Inferior parietal cortex (tissue), 1 donor: ENCODE measurements around the gene IL17REL.

Experiments
- DNase-seq: peaks from one replicate; pipeline ENCODE4 v3.0.0-alpha.2; 2016; ENCODE audit errors: extremely low spot score

The IL17REL gene

DNA sequence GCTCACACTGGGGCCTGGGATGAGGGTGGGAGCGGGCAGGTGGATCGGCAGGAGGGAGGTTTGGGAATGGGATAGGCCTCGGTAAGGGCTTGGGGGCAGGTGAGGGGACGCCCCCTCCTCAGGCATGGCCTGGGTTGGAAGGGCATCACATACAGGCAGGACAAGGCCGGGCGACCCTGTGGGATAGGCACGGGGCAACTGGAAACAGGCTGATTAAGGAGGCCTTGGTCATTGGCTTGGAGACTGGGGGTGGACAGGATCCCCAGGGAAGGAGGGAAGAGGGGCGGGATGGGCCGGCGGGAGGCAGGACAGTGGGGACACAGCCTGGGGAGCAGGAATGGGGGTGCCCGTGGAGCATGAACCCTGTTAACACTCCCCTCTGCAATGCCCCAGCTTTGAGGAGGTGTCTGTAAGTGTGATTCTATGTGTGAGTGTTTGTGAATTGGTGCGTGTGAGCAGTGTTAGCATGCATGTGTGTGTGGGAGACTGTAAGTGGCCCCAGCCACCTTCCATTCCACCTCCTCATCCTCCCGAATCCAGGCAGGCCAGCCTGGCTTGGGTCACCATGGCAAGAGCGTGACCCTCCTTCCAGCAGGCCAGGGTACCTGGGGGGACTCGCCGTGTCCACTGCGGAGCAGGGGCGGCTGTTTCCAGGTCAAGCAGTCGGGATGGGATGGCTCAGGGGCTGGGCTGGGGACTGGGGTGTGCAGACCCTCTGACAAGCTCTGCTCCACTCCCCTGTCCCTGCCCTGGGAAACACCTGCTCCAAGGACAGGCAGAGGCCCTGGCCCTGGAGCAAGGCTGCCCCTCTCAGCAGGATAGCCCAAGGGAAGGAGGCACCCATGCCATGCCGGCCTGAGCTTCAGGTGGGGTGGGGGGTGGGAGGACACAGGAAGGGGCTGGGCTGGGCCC, 55.4 kb downstream of the IL17REL start:
- DNase-seq: no peak

DNA sequence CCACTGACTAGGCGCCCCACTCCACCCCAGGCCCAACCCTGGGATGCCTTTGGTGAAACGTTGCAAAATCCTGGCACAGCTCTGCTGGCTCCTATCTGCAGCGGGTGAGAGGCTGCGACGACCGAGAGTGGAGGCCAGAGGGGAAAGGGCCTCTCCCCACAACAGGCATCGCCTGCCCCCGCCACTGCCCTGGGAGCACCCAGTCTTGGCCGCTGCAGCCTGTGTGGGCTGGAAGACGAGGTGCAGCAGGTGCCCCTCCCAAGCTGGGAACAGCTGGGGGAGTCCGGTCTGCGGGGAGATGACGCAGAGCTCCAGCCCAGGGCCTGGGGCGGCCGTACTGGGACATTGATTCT, 56.2 kb downstream of the IL17REL start:
- DNase-seq: no peak

DNA sequence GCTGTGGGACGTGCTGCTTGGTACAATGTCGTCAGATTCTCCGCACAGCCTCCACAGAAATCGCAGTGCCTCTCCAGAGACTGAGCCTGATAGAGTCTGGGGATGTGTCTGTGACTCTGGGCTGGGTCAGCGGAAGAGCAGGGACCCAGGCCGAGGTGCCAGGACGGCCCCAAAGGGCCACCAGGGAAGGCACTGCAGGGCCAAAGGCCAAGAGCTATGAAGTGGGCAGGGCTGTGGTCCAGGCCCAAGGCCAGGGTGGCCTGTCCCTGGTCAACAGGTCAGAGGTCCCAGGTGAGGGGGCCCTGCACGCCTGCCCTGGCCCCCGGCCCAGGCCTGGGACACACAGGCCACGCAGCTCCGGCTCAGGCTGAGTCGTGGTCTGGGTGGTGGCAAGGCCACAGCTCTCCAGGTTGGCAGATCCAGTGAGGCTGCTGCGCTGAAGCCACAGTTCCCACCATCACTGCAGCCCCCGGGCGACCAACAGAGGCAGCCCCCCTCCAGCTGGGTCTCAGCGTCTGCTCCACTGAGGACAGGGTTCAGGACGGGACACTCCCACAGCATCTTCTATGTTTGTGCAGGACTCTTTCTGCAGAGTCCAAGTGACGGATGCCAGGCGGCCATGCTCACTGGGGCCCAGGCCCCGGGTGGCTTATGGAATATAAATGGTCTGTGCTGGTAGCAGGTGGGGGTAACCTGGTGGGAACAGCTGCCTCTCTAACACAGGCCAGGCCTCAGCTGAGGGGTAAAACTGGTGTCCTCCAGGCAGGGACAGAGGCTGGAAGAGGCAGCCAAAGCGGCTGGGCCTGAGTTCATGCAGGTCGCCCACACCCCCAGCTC, 56.8 kb downstream of the IL17REL start:
- DNase-seq: no peak

DNA sequence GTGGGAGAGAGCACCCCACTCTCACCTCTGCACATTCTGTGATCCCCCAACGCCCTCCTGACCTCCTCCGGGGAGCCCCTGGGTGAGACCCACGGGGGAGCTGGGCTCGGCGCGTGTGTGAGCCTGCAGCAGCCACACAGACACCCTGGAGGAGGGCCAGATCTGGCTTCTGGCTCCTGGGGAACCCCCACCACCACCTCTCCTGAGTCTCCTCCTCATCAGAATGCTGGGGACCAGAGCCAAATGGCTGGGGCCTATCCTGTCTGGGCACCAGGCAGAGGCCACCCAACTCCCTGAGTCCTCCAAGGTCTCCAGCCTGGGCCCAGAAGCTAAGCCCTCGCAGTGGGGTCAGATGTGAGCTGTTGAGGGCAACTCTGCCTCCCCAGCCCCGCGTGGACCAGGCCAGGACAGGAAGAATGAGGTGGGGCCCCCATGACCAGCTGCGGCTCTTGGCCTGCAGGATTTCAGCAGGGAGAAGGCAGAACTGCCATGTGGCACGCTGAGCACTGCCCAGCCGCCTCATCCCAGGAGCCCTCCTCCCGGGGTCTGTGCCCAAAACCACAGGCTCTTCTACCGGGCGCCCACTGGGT, 57.5 kb downstream of the IL17REL start:
- no peak for DNase-seq

DNA sequence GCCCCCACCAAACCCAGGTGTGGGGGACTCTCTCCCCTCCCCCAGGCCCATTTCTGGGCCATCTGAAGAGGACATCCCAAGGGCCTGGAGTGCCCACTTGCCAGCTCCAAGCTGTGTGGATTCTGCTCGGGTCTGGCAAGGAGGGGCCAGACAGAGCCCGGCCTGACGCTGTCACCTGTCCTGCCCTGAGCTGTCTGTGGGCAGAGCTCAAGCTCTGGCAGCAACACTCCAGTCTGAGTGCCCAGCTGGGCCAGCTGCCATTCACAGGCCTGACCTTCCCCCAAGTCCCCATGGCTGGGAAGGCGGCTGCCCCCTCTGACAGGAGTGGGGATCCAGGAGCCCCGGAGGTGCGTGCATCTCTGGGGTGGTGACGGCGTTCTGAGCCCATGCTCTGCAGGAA, 58.2 kb downstream of the IL17REL start:
- no peak for DNase-seq

GRCh38 chr22:49953680-49954344, 58.8 kb downstream of the IL17REL start:
- no peak for DNase-seq

DNA sequence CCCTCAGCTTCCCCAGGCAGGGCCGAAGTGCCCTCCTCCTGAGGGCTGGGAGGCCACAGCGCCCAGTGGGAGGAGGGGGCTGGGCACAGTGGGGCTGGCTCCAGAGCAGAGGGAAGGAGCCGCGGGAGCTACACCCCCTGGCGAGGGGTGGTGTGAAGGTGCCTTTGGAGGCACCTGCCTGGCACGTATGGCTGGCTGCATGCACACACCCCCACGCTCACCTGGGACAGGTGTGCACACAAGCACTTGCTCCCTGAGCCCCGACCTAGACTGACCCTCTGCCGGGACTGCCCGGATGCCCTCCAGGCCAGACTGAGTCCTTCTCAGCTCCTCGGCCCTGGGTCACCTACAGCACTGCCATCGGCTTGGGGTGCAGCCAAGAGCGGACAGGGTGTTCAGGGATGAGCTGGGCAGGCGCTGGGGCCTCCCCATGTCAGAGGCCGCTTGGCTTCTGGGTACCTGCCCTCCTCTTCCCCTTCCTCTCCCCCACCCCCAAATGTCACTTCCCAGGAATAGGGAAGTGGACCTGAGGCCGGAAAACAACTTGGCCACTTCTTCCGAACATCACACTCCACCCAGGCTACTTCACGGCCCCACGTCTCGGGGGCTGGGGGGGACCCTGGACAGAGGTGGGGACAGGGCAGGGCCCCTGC, 59.4 kb downstream of the IL17REL start:
- DNase-seq: no peak

DNA sequence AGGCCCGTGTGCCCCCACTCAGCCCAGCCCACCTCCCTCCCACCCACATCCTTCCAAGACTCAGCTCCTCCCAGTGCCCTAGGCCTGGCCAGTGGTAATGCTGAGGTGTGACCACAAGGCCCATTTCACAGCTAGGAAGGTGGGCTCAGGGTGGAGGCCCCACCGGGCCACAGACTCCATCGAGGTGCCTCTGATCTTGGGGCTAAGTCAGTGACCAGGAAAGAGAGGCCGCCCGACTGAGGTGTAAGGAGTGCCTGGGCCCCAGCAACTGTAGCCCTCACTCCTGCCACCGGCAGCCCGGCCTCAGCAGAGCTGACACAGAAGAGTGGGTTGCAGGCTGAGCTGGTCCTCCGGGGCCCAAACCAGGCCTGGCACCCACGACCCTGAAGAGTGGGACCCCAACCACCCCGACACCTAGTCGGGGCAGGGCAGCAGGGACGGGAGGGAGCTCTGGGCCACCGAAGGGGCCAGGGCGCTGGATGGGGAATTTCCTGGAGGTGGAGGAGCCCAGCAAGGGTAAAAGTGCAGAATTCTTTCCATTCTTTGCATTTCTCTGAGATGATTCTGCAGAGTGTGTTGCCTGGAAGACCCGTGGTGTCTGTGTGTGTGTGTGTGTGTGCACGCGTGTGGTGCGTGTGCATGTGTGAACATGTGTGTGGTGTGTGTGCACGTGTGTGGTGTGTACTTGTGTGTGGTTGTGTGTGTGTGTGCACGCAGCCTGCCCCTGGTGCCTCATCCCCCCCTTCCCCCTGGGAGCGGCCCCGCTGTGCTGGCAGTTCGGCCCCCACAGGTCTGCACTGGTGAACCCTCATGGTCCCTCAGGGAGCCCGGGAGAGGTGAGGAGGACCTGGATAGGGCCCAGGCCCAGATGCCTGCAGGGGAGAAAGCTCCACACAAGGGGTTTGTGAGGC, 60.3 kb downstream of the IL17REL start:
- DNase-seq: no peak

- DNase-seq: no peak
Measured at GRCh38 chr22:49951678-49951985, 60.9 kb downstream of the IL17REL start.

DNA sequence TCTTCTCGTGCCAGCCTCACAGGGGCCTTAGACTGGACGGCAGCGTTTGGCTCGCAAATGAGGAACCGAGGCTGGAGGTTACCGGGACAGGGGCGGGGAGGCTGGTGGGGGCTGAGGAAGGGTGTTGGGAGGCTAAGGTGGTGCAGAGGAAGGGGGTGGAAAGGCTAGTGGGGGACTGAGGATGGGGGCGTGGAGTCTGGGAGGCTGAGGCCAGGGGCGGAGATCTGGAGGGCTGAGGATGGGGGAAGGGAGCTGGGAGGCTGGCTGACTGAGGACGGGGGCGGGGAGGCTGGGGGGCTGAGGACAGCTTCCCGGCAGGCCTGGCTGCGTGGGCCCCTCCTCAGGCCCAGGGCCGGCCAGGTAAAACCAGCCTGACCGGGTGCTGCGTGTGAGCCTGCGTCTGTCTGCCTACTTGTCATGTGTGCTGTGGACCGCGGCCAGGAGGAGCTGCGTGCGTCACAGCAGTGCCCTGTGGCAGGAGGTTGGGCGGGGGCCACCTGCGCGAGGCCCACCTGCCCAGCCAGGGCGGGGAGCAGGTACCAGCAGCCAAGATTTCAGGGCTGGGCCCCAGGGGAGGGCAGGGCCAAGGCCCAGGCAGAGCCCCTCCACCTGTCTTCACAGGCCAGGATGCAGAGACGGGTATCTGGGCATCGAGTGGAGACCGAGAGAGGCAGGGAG, 61.4 kb downstream of the IL17REL start:
- no peak for DNase-seq

DNA sequence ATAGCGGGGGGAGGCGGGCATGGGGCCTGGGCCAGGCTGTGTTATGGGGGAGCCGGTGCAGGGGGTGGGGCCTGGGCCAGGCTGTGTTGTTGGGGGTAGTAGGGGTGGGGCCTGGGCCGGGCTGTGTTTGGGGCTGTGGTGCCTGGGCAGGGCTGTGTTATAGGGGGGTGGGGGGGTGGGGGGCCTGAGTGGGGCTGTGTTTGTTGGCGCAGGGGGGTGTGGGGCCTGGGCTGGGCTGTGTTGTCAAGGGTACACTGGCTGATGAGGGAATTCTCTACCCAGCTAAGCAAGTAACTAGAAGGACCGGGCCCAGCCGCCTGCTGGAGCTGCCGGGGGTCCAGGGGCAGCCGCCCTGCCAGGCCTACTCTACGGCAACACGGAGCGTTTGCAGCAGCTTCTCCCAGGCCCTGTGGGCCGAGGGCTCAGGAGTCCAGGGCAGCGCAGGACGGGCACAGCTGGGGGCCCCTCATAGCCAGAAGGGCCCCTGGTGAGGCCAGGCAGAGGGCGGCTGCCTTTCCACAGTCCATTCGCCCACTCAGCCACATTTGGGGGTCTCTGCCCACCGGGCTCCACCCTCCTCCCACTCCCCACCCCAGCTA, 62.1 kb downstream of the IL17REL start:
- no peak for DNase-seq

DNA sequence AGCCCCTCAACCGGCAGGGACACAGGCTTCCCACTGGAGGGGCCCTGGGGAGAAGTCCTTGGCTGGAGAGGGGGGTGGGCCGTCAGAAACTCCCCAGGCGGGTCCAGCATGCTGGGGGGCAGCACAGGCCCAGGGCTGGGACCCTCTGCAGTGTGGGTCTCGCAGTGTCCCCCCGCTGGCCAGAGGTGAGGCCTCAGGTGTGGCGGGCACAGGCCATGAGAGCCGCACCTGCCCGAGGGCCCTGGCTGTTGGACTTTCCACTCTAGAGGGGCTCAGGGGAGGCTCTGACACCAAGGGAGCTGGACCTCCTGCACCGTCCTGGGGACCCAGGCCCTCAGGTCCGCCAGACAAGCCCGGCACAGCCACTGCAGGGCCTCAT, 62.7 kb downstream of the IL17REL start:
- DNase-seq: no peak

GRCh38 chr22:49948958-49949913, 63.3 kb downstream of the IL17REL start:
- DNase-seq: no peak

GRCh38 chr22:49948116-49948957, 64.2 kb downstream of the IL17REL start:
- no peak for DNase-seq

DNA sequence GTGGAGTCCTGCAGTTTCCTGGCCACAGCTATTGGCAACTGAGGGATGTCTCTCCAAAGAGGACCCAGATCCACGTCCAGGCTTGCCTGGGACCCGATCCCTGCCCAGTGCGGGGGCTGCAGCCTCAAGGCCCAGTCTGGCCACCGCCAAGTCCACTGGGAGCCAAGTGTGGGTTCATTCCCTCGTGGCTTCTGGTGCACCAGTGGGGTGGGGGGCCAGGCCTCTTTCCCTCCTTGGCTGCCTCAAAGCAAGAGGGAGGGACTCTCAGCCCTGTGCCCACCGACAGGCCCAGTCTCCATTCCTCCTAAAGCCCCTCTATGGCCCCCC, 65.3 kb downstream of the IL17REL start:
- no peak for DNase-seq

DNA sequence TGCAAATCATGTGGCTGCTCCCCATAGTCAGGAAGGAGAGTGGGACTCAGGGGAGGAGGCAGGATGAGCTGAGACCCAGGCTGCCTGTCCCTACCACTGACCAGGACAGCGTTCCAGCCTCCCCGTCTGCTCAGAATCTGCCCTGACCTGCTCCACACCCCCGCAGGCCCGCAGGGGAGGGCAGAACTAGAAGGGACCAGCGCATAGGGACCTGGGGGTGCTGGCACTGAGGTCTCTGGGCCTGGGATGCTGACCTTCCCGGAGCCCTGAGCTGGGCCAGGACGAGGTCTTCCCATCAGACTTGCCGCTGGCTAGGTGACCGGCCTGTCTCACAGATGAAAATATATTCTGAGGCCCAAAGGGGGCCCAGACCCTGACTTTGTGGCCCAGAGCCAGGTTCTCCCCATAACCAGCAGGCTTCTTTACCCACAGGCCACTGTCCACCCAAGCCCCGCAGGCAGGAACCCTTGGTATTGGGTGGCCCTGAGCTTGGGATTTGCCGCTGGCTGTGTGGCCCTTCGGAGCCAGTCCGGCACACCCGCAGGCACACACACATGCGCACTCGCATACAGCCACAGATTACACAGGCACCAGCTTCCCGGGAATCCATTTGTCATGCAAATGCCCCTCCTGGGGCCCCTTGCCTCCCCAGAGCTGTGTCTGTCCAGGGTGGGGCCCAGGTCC, 65.8 kb downstream of the IL17REL start:
- DNase-seq: no peak
